Activated T-cell treated with anti-CD3 and anti-CD28 coated beads for 1 hour (primary cell): Measurements from ENCODE around the gene MSH5.

Experiments used
- DNase-seq: peaks from one replicate; pipeline ENCODE4 v3.0.0-alpha.2; 2020; ENCODE audit warnings: low read depth

MSH5 gene

GRCh38 chr6:31713465-31713864 lies 26.3 kb upstream of the MSH5 start:
- no peak for DNase-seq

GRCh38 chr6:31713991-31714684 lies 25.7 kb upstream of the MSH5 start:
- no peak for DNase-seq

GRCh38 chr6:31715022-31715958 lies 24.5 kb upstream of the MSH5 start, which contains the start of gene LY6G6D:
TSS of gene LY6G6D (plus strand) at chr6:31715348. CDS start at chr6:31715356, 8 bp downstream.
- DNase-seq = no peak

GRCh38 chr6:31717499-31718222 lies 22.1 kb upstream of the MSH5 start:
- no peak for DNase-seq

GRCh38 chr6:31718265-31718664 lies 21.5 kb upstream of the MSH5 start:
- no peak for DNase-seq

- DNase-seq = no peak
These were observed 20.8 kb upstream of the MSH5 start for GRCh38 chr6:31719001-31719400.

GRCh38 chr6:31720196-31720770 lies 19.5 kb upstream of the MSH5 start:
- DNase-seq = no peak

- DNase-seq = no peak
These were observed 18.3 kb upstream of the MSH5 start, which contains the start of gene LY6G6C for GRCh38 chr6:31721351-31722020. TSS of gene LY6G6C (minus strand) at chr6:31721746. CDS start at chr6:31721679, 67 bp downstream.

- no peak for DNase-seq
These were observed 17.6 kb upstream of the MSH5 start for GRCh38 chr6:31722173-31722572.

GRCh38 chr6:31723245-31723979 lies 16.4 kb upstream of the MSH5 start, which contains the start of gene MPIG6B:
TSS of gene MPIG6B (plus strand) at chr6:31723373. CDS start at chr6:31723384, 11 bp downstream.
- no peak for DNase-seq

- no peak for DNase-seq
These were observed 15.7 kb upstream of the MSH5 start for GRCh38 chr6:31723980-31724691.

GRCh38 chr6:31725502-31726350 lies 14.1 kb upstream of the MSH5 start:
- no peak for DNase-seq

- DNase-seq = no peak
These were observed 12.6 kb upstream of the MSH5 start for GRCh38 chr6:31727034-31727716.

- no peak for DNase-seq
These were observed 11.8 kb upstream of the MSH5 start for GRCh38 chr6:31727717-31728671.

- DNase-seq = no peak
These were observed 10.9 kb upstream of the MSH5 start, which contains the start of gene DDAH2 for GRCh38 chr6:31728767-31729514. TSS of gene DDAH2 (minus strand) at chr6:31729299. CDS start at chr6:31729161, 138 bp downstream.

- DNase-seq = peak; percentile 75
These were observed 10.3 kb upstream of the MSH5 start for GRCh38 chr6:31729515-31729978.
